ENCODE data around the gene ANTXR1.
"Not testable (repeated sequence)": the region's sequence is repeated elsewhere in the genome, so short reads cannot be mapped to it uniquely, and the experiment has no call there.

ANTXR1 gene

GRCh38 chr2:69211048-69211447 is 198.1 kb downstream of the ANTXR1 start:
- DNase-seq (ENCODE audit: low read depth), result no peak

GRCh38 chr2:69211686-69212085 is 198.7 kb downstream of the ANTXR1 start:
- DNase-seq (ENCODE audit: low read depth), result no peak

- no peak for DNase-seq (ENCODE audit: low read depth)
These were observed 199.5 kb downstream of the ANTXR1 start for GRCh38 chr2:69212238-69213028.

- DNase-seq (ENCODE audit: low read depth), result no peak
These were observed 200.2 kb downstream of the ANTXR1 start for GRCh38 chr2:69213201-69213600.

- no peak for DNase-seq (ENCODE audit: low read depth)
These were observed 200.8 kb downstream of the ANTXR1 start for GRCh38 chr2:69213782-69214181.

GRCh38 chr2:69214898-69215297 is 201.9 kb downstream of the ANTXR1 start:
- DNase-seq (ENCODE audit: low read depth), result no peak

GRCh38 chr2:69216535-69217332 is 203.8 kb downstream of the ANTXR1 start:
- no peak for DNase-seq (ENCODE audit: low read depth)

- DNase-seq (ENCODE audit: low read depth), result no peak
These were observed 204.5 kb downstream of the ANTXR1 start for GRCh38 chr2:69217333-69218080.

- no peak for DNase-seq (ENCODE audit: low read depth)
These were observed 208.5 kb downstream of the ANTXR1 start for GRCh38 chr2:69221512-69221911.

GRCh38 chr2:69221960-69222751 is 209.2 kb downstream of the ANTXR1 start:
- DNase-seq (ENCODE audit: low read depth), result no peak

GRCh38 chr2:69222953-69223658 is 210.1 kb downstream of the ANTXR1 start:
- no peak for DNase-seq (ENCODE audit: low read depth)

- DNase-seq (ENCODE audit: low read depth), result no peak
These were observed 211.0 kb downstream of the ANTXR1 start for GRCh38 chr2:69223759-69224511.

GRCh38 chr2:69224512-69224837 is 211.5 kb downstream of the ANTXR1 start:
- DNase-seq (ENCODE audit: low read depth), result no peak

- no peak for DNase-seq (ENCODE audit: low read depth)
These were observed 213.0 kb downstream of the ANTXR1 start for GRCh38 chr2:69225933-69226332.

GRCh38 chr2:69226903-69227302 is 213.9 kb downstream of the ANTXR1 start:
- no peak for DNase-seq (ENCODE audit: low read depth)

- DNase-seq (ENCODE audit: low read depth), result no peak
These were observed 214.7 kb downstream of the ANTXR1 start for GRCh38 chr2:69227716-69228115.

- not testable (repeated sequence) for DNase-seq (ENCODE audit: low read depth)
These were observed 218.0 kb downstream of the ANTXR1 start for GRCh38 chr2:69230946-69231345.

GRCh38 chr2:69231612-69232277 is 218.8 kb downstream of the ANTXR1 start:
- no peak for DNase-seq (ENCODE audit: low read depth)

GRCh38 chr2:69235835-69236234 is 222.9 kb downstream of the ANTXR1 start:
- DNase-seq (ENCODE audit: low read depth), result not testable (repeated sequence)

All from CMK (cell line).